ENCODE results near the gene AP3B1.

AP3B1 gene

DNA sequence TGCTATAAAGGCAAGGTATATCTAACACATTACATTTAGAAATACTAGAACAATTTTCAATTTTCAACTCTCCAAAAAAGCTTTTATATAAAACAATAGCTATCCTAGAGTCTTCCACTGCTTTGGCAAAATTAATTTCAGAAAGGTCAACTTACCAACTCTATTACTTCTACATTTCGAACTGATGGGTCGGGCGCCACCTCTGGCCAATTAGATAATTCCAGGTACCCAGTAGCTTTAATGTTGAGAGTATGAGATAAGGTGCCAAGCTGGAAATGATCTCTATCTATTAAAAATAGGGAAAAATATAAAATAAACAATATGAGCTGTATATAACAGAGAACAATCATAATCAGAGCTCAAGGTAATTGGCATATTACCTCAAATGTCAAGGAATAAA lies 166.6 kb downstream of the AP3B1 start:
- Histone ChIP-seq H2AK5ac (ENCODE audit: low read length) (no peak overlapping the region), H3K9ac (ENCODE audit: low read length) (no peak overlapping the region), H3K14ac (ENCODE audit: low read length) (no peak overlapping the region), H3K18ac (ENCODE audit: low read length) (no peak overlapping the region), H3K9me3 (ENCODE audit: insufficient read depth, low read depth, low read length) (no peaks in the 10 kb centered on the region), H2BK120ac (ENCODE audit: insufficient read depth, low read length, poor library complexity) (no peak overlapping the region), H4K12ac (ENCODE audit: low read depth, low read length) (no peak overlapping the region), H3K4ac (ENCODE audit: low read depth, low read length) (no peak overlapping the region), H4K8ac (ENCODE audit: low read depth, low read length) (no peak overlapping the region), H3K27me3 (ENCODE audit: insufficient read depth, low read length) (no peaks in the 10 kb centered on the region), H2AFZ (ENCODE audit: insufficient read depth, low read length, poor library complexity) (no peak overlapping the region), H4K91ac (ENCODE audit: low read depth, low read length) (no peak overlapping the region), H3K79me2 (ENCODE audit: control insufficient read depth, insufficient read depth, low read length, poor library complexity) (no peaks in the 10 kb centered on the region), H3K23ac (ENCODE audit: low read length) (no peak overlapping the region), H3K79me1 (ENCODE audit: low read length) (no peaks in the 10 kb centered on the region), H2BK12ac (ENCODE audit: low read length) (no peak overlapping the region), H3K4me1 (ENCODE audit: control insufficient read depth in 1 of 2, insufficient read depth in 2 of 2, low read length in 2 of 2) (no peaks in the 10 kb centered on the region), H3K4me2 (ENCODE audit: low read length) (no peak overlapping the region), H3K36me3 (ENCODE audit: control insufficient read depth in 1 of 2, insufficient read depth in 2 of 2, low read length in 2 of 2) (peaks cover 0 to 1% of the 10 kb centered on the region in 2 experiments), H3K27ac (ENCODE audit: low read depth, low read length) (no peak overlapping the region), H2BK5ac (ENCODE audit: low read depth, low read length, poor library complexity) (no peak overlapping the region), H3K4me3 (ENCODE audit: low read depth, low read length) (no peak overlapping the region)
- WGBS (ENCODE audit: extremely low coverage, insufficient coverage, insufficient read length) = no CpG with 5 or more reads among the region's 3 CpGs
- peak in 1 of 2 donors; percentile 15 for DNase-seq

GRCh38 chr5:78126536-78126935 lies 168.0 kb downstream of the AP3B1 start:
- H2BK5ac ChIP-seq (ENCODE audit: low read depth, low read length, poor library complexity) = no peak overlapping the region
- no peak overlapping the region for H2AK5ac ChIP-seq (ENCODE audit: low read length)
- no peaks in the 10 kb centered on the region for H3K79me1 ChIP-seq (ENCODE audit: low read length)
- H3K23ac ChIP-seq (ENCODE audit: low read length) = no peak overlapping the region
- no peaks in the 10 kb centered on the region for H3K4me1 ChIP-seq (ENCODE audit: control insufficient read depth in 1 of 2, insufficient read depth in 2 of 2, low read length in 2 of 2)
- H2BK12ac ChIP-seq (ENCODE audit: low read length) = no peak overlapping the region
- WGBS (ENCODE audit: extremely low coverage, insufficient coverage, insufficient read length) = no CpG with 5 or more reads among the region's 1 CpG
- no peak overlapping the region for H3K4me3 ChIP-seq (ENCODE audit: low read depth, low read length)
- no peak overlapping the region for H3K14ac ChIP-seq (ENCODE audit: low read length)
- H3K79me2 ChIP-seq (ENCODE audit: control insufficient read depth, insufficient read depth, low read length, poor library complexity) = no peaks in the 10 kb centered on the region
- H3K4ac ChIP-seq (ENCODE audit: low read depth, low read length) = no peak overlapping the region
- no peak overlapping the region for H2AFZ ChIP-seq (ENCODE audit: insufficient read depth, low read length, poor library complexity)
- H3K9me3 ChIP-seq (ENCODE audit: insufficient read depth, low read depth, low read length) = no peaks in the 10 kb centered on the region
- no peak overlapping the region for H3K18ac ChIP-seq (ENCODE audit: low read length)
- no peak overlapping the region for H3K4me2 ChIP-seq (ENCODE audit: low read length)
- DNase-seq = no peak
- no peaks in the 10 kb centered on the region for H3K27me3 ChIP-seq (ENCODE audit: insufficient read depth, low read length)
- H2BK120ac ChIP-seq (ENCODE audit: insufficient read depth, low read length, poor library complexity) = no peak overlapping the region
- H3K9ac ChIP-seq (ENCODE audit: low read length) = no peak overlapping the region
- no peak overlapping the region for H3K27ac ChIP-seq (ENCODE audit: low read depth, low read length)
- peaks cover 0 to 1% of the 10 kb centered on the region in 2 experiments for H3K36me3 ChIP-seq (ENCODE audit: control insufficient read depth in 1 of 2, insufficient read depth in 2 of 2, low read length in 2 of 2)
- no peak overlapping the region for H4K91ac ChIP-seq (ENCODE audit: low read depth, low read length)
- H4K8ac ChIP-seq (ENCODE audit: low read depth, low read length) = no peak overlapping the region
- no peak overlapping the region for H4K12ac ChIP-seq (ENCODE audit: low read depth, low read length)

DNA sequence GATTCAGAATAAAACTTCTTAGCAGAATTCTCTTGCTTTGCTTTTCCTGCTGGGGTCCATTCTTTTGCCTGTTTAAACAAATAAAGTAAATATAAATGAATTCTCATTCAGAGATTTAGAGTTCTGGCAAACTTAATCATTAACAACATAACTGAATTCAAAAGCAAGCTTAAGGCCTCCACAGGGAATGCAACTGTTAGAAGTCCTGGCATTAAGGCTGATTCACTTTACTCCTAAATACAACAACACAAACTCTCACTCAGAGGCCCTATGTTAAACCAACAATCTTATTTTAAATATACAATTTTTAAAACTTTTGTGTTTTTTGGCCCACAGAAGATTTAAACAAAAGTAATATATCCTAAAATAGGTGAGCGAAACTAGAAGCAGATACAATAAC lies 178.3 kb downstream of the AP3B1 start:
- H3K23ac ChIP-seq (ENCODE audit: low read length) = no peak overlapping the region
- no peak overlapping the region for H2BK120ac ChIP-seq (ENCODE audit: insufficient read depth, low read length, poor library complexity)
- no peak overlapping the region for H4K8ac ChIP-seq (ENCODE audit: low read depth, low read length)
- no peak overlapping the region for H3K14ac ChIP-seq (ENCODE audit: low read length)
- H2BK12ac ChIP-seq (ENCODE audit: low read length) = no peak overlapping the region
- no peaks in the 10 kb centered on the region for H3K27me3 ChIP-seq (ENCODE audit: insufficient read depth, low read length)
- no peak for DNase-seq
- H3K9me3 ChIP-seq (ENCODE audit: insufficient read depth, low read depth, low read length) = peaks cover 2% of the 10 kb centered on the region
- H3K79me1 ChIP-seq (ENCODE audit: low read length) = no peaks in the 10 kb centered on the region
- no peak overlapping the region for H3K4me3 ChIP-seq (ENCODE audit: low read depth, low read length)
- WGBS (ENCODE audit: extremely low coverage, insufficient coverage, insufficient read length) = no CpG with 5 or more reads among the region's 1 CpG
- H3K36me3 ChIP-seq (ENCODE audit: control insufficient read depth in 1 of 2, insufficient read depth in 2 of 2, low read length in 2 of 2) = peaks cover 5 to 11% of the 10 kb centered on the region in 2 experiments
- no peak overlapping the region for H3K4ac ChIP-seq (ENCODE audit: low read depth, low read length)
- no peaks in the 10 kb centered on the region for H3K79me2 ChIP-seq (ENCODE audit: control insufficient read depth, insufficient read depth, low read length, poor library complexity)
- no peak overlapping the region for H3K27ac ChIP-seq (ENCODE audit: low read depth, low read length)
- no peak overlapping the region for H2AK5ac ChIP-seq (ENCODE audit: low read length)
- H2BK5ac ChIP-seq (ENCODE audit: low read depth, low read length, poor library complexity) = no peak overlapping the region
- no peak overlapping the region for H3K18ac ChIP-seq (ENCODE audit: low read length)
- no peaks in the 10 kb centered on the region for H3K4me1 ChIP-seq (ENCODE audit: control insufficient read depth in 1 of 2, insufficient read depth in 2 of 2, low read length in 2 of 2)
- H4K12ac ChIP-seq (ENCODE audit: low read depth, low read length) = no peak overlapping the region
- H4K91ac ChIP-seq (ENCODE audit: low read depth, low read length) = no peak overlapping the region
- H3K9ac ChIP-seq (ENCODE audit: low read length) = no peak overlapping the region
- H2AFZ ChIP-seq (ENCODE audit: insufficient read depth, low read length, poor library complexity) = no peak overlapping the region
- H3K4me2 ChIP-seq (ENCODE audit: low read length) = no peak overlapping the region

GRCh38 chr5:78113689-78114264 lies 180.7 kb downstream of the AP3B1 start:
- Histone ChIP-seq H3K79me1 (ENCODE audit: low read length) (no peaks in the 10 kb centered on the region), H2AFZ (ENCODE audit: insufficient read depth, low read length, poor library complexity) (no peak overlapping the region)
- no peak for DNase-seq

More at GRCh38 chr5:78113689-78114264, 180.7 kb downstream of the AP3B1 start:
- Histone ChIP-seq H3K18ac (ENCODE audit: low read length) (no peak overlapping the region), H2BK5ac (ENCODE audit: low read depth, low read length, poor library complexity) (no peak overlapping the region), H3K27ac (ENCODE audit: low read depth, low read length) (no peak overlapping the region), H4K8ac (ENCODE audit: low read depth, low read length) (no peak overlapping the region), H3K36me3 (ENCODE audit: control insufficient read depth in 1 of 2, insufficient read depth in 2 of 2, low read length in 2 of 2) (peaks cover 3 to 9% of the 10 kb centered on the region in 2 experiments), H3K9me3 (ENCODE audit: insufficient read depth, low read depth, low read length) (peaks cover 2% of the 10 kb centered on the region), H3K14ac (ENCODE audit: low read length) (no peak overlapping the region), H2BK12ac (ENCODE audit: low read length) (no peak overlapping the region), H3K4me3 (ENCODE audit: low read depth, low read length) (no peak overlapping the region), H2AK5ac (ENCODE audit: low read length) (no peak overlapping the region), H3K79me2 (ENCODE audit: control insufficient read depth, insufficient read depth, low read length, poor library complexity) (no peaks in the 10 kb centered on the region), H3K9ac (ENCODE audit: low read length) (no peak overlapping the region), H4K91ac (ENCODE audit: low read depth, low read length) (no peak overlapping the region), H3K4ac (ENCODE audit: low read depth, low read length) (no peak overlapping the region), H3K4me1 (ENCODE audit: control insufficient read depth in 1 of 2, insufficient read depth in 2 of 2, low read length in 2 of 2) (no peaks in the 10 kb centered on the region), H4K12ac (ENCODE audit: low read depth, low read length) (no peak overlapping the region), H3K27me3 (ENCODE audit: insufficient read depth, low read length) (no peaks in the 10 kb centered on the region), H3K23ac (ENCODE audit: low read length) (no peak overlapping the region), H2BK120ac (ENCODE audit: insufficient read depth, low read length, poor library complexity) (no peak overlapping the region), H3K4me2 (ENCODE audit: low read length) (no peak overlapping the region)
- WGBS (ENCODE audit: extremely low coverage, insufficient coverage, insufficient read length) = no CpG with 5 or more reads among the region's 5 CpGs
